GM13977 (cell line): ENCODE measurements around the gene JMJD1C.
"Not testable (repeated sequence)": the region's sequence is repeated elsewhere in the genome, so short reads cannot be mapped to it uniquely, and the experiment has no call there.

Experiments
- DNase-seq: peaks from one replicate; pipeline ENCODE4 v3.0.0; 2012; ENCODE audit warnings: low spot score
- in situ Hi-C: fragments of 300-500 bp; cut with MboI; formaldehyde crosslinking; loops from one replicate; pipeline ENCODE4 v1.12.0; 2022; ENCODE audit warnings: low sequenced_read_pairs, low pct_unique_long_range_greater_than_20kb, mixed read lengths, inconsistent platforms; ENCODE audit not compliant: unreplicated experiment
- TF ChIP-seq, protein P1 (sequence below): IDR thresholded peaks from 2 replicates; pipeline ENCODE4 v1.5.1; 2012; ENCODE audit warnings: mild to moderate bottlenecking, control low read depth; ENCODE audit not compliant: insufficient read depth; ENCODE audit errors: extremely low read depth, missing control alignments

Gene JMJD1C

DNA sequence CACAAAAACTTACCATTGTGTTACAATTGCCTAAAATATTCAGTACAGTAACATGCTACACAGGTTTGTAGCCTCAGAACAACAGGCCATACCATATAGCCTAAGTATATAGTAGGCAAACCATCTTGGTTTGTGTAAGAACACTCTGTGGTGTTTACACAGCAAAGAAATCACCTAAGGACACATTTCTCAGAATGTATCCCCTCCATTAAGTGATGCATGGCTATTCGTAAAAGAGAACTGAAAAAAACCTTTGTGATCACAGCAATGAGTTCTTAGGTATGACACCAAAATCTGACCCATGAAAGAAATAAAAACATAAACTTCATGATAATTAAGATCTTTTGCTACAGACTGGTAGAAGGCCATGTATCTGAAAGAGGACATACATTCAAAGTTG is 121.5 kb downstream of the JMJD1C start:
- in situ Hi-C loops = no loop called here
- no peak for DNase-seq

DNA sequence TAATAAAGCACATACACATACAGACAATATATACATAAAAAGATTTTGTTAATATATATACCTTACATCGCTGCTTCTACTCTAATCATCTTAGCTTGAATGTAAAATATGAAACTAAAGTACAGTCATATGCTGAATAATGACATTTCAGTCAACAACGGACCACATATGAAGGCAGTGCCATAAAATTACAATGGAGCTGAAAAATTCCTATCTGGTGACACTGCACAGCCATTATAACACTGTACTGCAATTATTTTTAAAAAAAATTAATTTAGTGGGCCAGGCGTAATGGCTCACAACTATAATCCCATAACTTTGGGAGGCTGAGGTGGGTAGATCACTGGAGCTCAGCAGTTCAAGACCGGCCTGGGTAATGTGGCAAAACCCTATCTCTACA is 122.3 kb downstream of the JMJD1C start:
- in situ Hi-C loops = no loop called here
- TF ChIP-seq, protein P1, sequence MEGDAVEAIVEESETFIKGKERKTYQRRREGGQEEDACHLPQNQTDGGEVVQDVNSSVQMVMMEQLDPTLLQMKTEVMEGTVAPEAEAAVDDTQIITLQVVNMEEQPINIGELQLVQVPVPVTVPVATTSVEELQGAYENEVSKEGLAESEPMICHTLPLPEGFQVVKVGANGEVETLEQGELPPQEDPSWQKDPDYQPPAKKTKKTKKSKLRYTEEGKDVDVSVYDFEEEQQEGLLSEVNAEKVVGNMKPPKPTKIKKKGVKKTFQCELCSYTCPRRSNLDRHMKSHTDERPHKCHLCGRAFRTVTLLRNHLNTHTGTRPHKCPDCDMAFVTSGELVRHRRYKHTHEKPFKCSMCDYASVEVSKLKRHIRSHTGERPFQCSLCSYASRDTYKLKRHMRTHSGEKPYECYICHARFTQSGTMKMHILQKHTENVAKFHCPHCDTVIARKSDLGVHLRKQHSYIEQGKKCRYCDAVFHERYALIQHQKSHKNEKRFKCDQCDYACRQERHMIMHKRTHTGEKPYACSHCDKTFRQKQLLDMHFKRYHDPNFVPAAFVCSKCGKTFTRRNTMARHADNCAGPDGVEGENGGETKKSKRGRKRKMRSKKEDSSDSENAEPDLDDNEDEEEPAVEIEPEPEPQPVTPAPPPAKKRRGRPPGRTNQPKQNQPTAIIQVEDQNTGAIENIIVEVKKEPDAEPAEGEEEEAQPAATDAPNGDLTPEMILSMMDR = no peak
- DNase-seq = no peak

More for the DNA sequence above, 121.5 kb downstream of the JMJD1C start:
- TF ChIP-seq, protein P1 = no peak

DNA sequence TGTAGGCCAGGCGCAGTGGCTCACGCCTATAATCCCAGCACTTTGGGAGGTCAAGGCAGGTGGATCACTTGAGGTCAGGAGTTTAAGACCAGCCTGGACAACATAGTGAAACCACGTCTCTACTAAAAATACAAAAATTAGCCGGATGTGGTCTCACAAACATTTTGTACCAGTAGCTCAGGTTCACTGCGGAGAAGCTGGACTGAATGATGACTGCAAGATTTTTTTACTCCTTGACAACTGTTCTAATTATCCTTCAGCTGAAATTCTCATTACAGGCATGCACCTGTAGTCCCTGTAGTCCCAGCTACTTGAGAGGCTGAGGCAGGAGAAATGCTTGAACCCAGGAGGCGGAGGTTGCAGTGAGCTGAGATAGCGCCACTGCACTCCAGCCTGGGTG is 126.1 kb downstream of the JMJD1C start:
- in situ Hi-C loops, DNase-seq: not testable (repeated sequence)

DNA sequence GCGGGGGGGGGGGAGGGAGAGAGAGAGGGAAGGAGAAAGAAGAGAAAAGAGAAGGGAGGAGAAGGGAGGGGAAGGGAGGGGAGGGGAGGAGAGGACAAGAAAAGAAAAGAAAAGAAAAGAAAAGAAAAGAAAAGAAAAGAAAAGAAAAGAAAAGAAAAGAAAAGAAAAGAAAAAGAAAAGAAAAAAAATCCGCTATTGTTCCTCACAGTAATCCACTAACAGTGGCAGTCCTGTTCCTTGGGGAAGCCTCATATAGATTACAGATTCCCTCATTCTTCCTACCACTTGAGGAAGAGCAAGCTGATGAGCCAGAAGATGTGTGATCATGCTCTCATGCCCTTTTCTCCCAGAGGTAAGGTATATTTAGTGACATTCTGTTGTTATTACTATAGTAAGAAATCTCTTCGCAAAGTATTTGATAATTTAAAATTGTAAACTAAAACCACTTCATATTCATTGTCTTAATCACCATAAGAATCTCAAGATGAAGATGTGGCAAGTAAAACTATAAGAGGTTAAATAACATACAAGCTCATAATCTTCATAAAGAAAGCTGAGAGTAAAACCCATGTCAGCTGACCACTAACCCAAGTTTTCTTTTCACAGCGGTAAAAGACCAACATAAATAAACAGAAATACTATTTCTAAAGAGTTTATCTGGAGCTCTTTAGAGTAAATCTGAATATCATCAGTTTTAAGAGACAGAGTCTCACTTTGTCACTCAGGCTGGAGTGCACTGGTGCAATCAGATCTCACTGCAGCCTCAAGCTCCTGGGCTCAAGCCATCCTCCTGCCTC is 128.1 kb downstream of the JMJD1C start:
- DNase-seq = no peak
- TF ChIP-seq, protein P1 = no peak
- in situ Hi-C loops = no loop called here

DNA sequence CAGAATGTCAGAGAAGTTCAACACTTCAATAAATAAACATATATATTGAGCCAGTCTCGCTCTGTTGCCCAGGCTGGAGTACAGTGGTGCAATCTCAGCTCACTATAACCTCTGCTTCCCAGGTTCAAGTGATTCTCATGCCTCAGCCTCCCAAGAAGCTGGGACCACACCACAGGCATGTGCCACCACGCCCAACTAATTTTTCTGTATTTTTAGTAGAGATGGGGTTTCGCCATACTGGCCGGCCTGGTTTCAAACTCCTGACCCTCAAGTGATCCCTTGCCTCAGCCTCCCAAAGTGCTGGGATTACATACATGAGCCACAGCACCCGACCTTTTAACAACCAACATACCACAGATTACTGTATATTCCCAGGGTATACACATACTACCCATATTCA is 134.2 kb downstream of the JMJD1C start:
- no peak for DNase-seq
- in situ Hi-C loops = no loop called here
- TF ChIP-seq, protein P1 = no peak

DNA sequence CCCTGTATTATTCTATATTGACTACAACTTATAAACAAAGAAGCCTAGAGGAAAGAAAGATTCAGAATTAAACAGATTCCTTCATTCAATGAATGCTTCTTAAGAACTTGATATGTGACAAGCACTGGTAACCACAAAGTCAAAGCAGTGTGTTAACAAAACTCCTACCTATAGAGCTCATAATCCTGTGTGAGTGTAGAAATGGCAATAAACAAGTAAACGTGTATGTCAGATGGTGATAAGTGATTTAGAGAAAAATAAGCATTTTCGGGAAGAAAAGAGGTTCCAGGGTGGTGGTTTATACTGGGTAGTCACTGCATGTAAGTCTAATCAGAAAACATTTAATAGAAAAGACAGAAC is 141.3 kb downstream of the JMJD1C start:
- DNase-seq = no peak
- in situ Hi-C loops = no loop called here
- TF ChIP-seq, protein P1 = no peak

DNA sequence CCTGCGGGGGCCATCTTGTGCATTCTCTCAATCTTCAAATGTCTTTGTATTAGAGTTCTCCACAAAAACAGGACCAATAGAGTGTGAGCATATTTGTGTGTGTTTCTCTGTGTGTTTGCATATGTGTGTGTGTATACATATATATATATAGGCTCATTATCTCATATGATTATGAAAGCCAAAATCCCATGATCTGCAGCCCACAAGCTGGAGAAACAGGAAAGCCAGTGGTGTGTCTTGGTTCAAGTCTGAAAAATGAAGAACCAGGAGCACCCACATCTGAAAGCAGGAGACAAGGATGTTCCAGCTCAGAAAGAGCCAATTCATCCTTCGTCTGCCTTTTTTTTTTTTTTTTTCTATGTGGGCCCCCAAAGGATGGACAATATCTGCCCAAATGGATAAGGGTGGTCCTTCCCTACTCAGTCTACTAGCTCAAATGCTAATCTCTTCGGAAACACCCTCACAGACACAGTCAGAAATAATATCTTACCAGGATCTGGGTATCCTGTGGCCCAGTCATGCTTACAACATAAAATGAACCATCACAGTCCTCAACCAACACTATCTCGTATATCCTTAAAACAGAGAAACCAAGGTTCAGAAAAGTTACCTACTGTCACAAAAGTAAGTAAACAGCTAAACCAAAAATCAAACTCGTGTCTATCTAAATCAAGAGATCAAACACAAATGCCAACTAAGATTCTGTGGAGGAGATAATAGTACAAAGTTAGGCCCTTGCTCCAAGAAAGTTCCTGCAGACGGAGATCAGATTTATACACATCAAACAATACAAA is 141.9 kb downstream of the JMJD1C start:
- in situ Hi-C loops = no loop called here
- no peak for DNase-seq
- TF ChIP-seq, protein P1 = no peak
